ENCODE measurements around the gene ANKMY1. TPM values are rescaled to one million over a fixed set of nuclear protein-coding genes. Genes with fewer than 3 reads are reported as not detected.

The ANKMY1 gene
- total RNA-seq, 2 experiments from 2014 or later: 25.7 to 26.2 TPM

GRCh38 chr2:240449764-240450531 lies 107.8 kb downstream of the ANKMY1 start:
- Histone ChIP-seq H3K9me3 (ENCODE audit: control insufficient read depth in 1 of 2, insufficient read depth in 1 of 2, low read length in 2 of 2) (peaks cover 0 to 20% of the 10 kb centered on the region in 2 experiments), H3K4me3 (ENCODE audit: low read length) (no peak overlapping the region), H3K27ac (ENCODE audit: low read depth in 1 of 2, low read length in 2 of 2) (no peak overlapping the region), H3K36me3 (ENCODE audit: insufficient read depth, low read length) (no peaks in the 10 kb centered on the region), H3K4me1 (ENCODE audit: insufficient read depth, low read length) (peaks cover 18% of the 10 kb centered on the region), H3K27me3 (ENCODE audit: control insufficient read depth in 1 of 2, insufficient read depth in 2 of 2, low read length in 2 of 2) (peaks cover 39 to 40% of the 10 kb centered on the region in 2 experiments)
- Mint-ChIP-seq H3K9me3 (no peaks in the 10 kb centered on the region), H3K27me3 (peaks cover 46% of the 10 kb centered on the region), H3K4me3 (peak overlapping the region; percentile 40), H3K36me3 (ENCODE audit: low read depth) (no peaks in the 10 kb centered on the region), H3K4me1 (ENCODE audit: low read depth) (peaks cover 15% of the 10 kb centered on the region), H3K27ac (no peak overlapping the region)
- intact Hi-C loops (cut with DNase I, micrococcal nuclease): no loop called here
- ChIA-PET CTCF (no interaction called here), POLR2A (no interaction called here)
- TF ChIP-seq CTCF (IDR thresholded peaks at IDR 0.05): no peak
- ATAC-seq (ENCODE audit: poor library complexity): no peak
- DNase-seq: no peak

GRCh38 chr2:240448387-240449274 lies 109.2 kb downstream of the ANKMY1 start:
- no peak for DNase-seq
- CTCF ChIA-PET: no interaction called here
- POLR2A ChIA-PET: no interaction called here

GRCh38 chr2:240447934-240448333 lies 109.9 kb downstream of the ANKMY1 start:
- TF ChIP-seq CTCF (IDR thresholded peaks at IDR 0.05): no peak
- Mint-ChIP-seq H3K4me3 (no peak overlapping the region), H3K9me3 (no peaks in the 10 kb centered on the region), H3K36me3 (ENCODE audit: low read depth) (no peaks in the 10 kb centered on the region), H3K4me1 (ENCODE audit: low read depth) (peaks cover 5% of the 10 kb centered on the region), H3K27me3 (peaks cover 34% of the 10 kb centered on the region), H3K27ac (no peak overlapping the region)
- peaks cover 26 to 28% of the 10 kb centered on the region in 2 experiments for H3K27me3 ChIP-seq (ENCODE audit: control insufficient read depth in 1 of 2, insufficient read depth in 2 of 2, low read length in 2 of 2)
- H3K36me3 ChIP-seq (ENCODE audit: insufficient read depth, low read length): no peaks in the 10 kb centered on the region
- H3K4me3 ChIP-seq (ENCODE audit: low read length): no peak overlapping the region
- H3K4me1 ChIP-seq (ENCODE audit: insufficient read depth, low read length): peaks cover 7% of the 10 kb centered on the region
- DNase-seq: no peak
- ChIA-PET POLR2A (no interaction called here), CTCF (no interaction called here)
- intact Hi-C loops (cut with DNase I, micrococcal nuclease): no loop called here
- H3K27ac ChIP-seq (ENCODE audit: low read depth in 1 of 2, low read length in 2 of 2): no peak overlapping the region
- ATAC-seq (ENCODE audit: poor library complexity): no peak
- H3K9me3 ChIP-seq (ENCODE audit: control insufficient read depth in 1 of 2, insufficient read depth in 1 of 2, low read length in 2 of 2): peaks cover 0 to 9% of the 10 kb centered on the region in 2 experiments

More at GRCh38 chr2:240448387-240449274, 109.2 kb downstream of the ANKMY1 start:
- Histone ChIP-seq H3K27me3 (ENCODE audit: control insufficient read depth in 1 of 2, insufficient read depth in 2 of 2, low read length in 2 of 2) (peaks cover 26 to 28% of the 10 kb centered on the region in 2 experiments), H3K27ac (ENCODE audit: low read depth in 1 of 2, low read length in 2 of 2) (no peak overlapping the region), H3K9me3 (ENCODE audit: control insufficient read depth in 1 of 2, insufficient read depth in 1 of 2, low read length in 2 of 2) (peaks cover 0 to 9% of the 10 kb centered on the region in 2 experiments), H3K4me3 (ENCODE audit: low read length) (no peak overlapping the region), H3K4me1 (ENCODE audit: insufficient read depth, low read length) (peaks cover 7% of the 10 kb centered on the region), H3K36me3 (ENCODE audit: insufficient read depth, low read length) (no peaks in the 10 kb centered on the region)
- no peak for TF ChIP-seq CTCF (IDR thresholded peaks at IDR 0.05)
- no peak for ATAC-seq (ENCODE audit: poor library complexity)
- Mint-ChIP-seq H3K27me3 (peaks cover 34% of the 10 kb centered on the region), H3K4me3 (no peak overlapping the region), H3K9me3 (no peaks in the 10 kb centered on the region), H3K27ac (no peak overlapping the region), H3K4me1 (ENCODE audit: low read depth) (peaks cover 5% of the 10 kb centered on the region), H3K36me3 (ENCODE audit: low read depth) (no peaks in the 10 kb centered on the region)
- intact Hi-C loops (cut with DNase I, micrococcal nuclease): no loop called here
